ENCODE measurements around the gene CHAD.

The CHAD gene

GRCh38 chr17:50482516-50482915 is 13.8 kb upstream of the CHAD start:
- no peak overlapping the region for H3K4me3 ChIP-seq (ENCODE audit: low read length)
- DNase-seq (ENCODE audit: low read depth) = peak; percentile 92
- TF ChIP-seq, protein P1, sequence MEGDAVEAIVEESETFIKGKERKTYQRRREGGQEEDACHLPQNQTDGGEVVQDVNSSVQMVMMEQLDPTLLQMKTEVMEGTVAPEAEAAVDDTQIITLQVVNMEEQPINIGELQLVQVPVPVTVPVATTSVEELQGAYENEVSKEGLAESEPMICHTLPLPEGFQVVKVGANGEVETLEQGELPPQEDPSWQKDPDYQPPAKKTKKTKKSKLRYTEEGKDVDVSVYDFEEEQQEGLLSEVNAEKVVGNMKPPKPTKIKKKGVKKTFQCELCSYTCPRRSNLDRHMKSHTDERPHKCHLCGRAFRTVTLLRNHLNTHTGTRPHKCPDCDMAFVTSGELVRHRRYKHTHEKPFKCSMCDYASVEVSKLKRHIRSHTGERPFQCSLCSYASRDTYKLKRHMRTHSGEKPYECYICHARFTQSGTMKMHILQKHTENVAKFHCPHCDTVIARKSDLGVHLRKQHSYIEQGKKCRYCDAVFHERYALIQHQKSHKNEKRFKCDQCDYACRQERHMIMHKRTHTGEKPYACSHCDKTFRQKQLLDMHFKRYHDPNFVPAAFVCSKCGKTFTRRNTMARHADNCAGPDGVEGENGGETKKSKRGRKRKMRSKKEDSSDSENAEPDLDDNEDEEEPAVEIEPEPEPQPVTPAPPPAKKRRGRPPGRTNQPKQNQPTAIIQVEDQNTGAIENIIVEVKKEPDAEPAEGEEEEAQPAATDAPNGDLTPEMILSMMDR (conservative IDR thresholded peaks at IDR 0.05; ENCODE audit: low read depth, low read length) = peak; percentile 90

- no peak for DNase-seq (ENCODE audit: low read depth)
- TF ChIP-seq, protein P1 (conservative IDR thresholded peaks at IDR 0.05; ENCODE audit: low read depth, low read length) = no peak
- H3K4me3 ChIP-seq (ENCODE audit: low read length) = no peak overlapping the region
Observed at GRCh38 chr17:50482110-50482509, 13.4 kb upstream of the CHAD start.

GRCh38 chr17:50481648-50482047 is 13.0 kb upstream of the CHAD start:
- no peak overlapping the region for H3K4me3 ChIP-seq (ENCODE audit: low read length)
- DNase-seq (ENCODE audit: low read depth) = no peak
- TF ChIP-seq, protein P1 (conservative IDR thresholded peaks at IDR 0.05; ENCODE audit: low read depth, low read length) = no peak

- H3K4me3 ChIP-seq (ENCODE audit: low read length) = no peak overlapping the region
- TF ChIP-seq, protein P1 (conservative IDR thresholded peaks at IDR 0.05; ENCODE audit: low read depth, low read length) = no peak
- no peak for DNase-seq (ENCODE audit: low read depth)
Observed at GRCh38 chr17:50480854-50481490, 12.3 kb upstream of the CHAD start.

DNA sequence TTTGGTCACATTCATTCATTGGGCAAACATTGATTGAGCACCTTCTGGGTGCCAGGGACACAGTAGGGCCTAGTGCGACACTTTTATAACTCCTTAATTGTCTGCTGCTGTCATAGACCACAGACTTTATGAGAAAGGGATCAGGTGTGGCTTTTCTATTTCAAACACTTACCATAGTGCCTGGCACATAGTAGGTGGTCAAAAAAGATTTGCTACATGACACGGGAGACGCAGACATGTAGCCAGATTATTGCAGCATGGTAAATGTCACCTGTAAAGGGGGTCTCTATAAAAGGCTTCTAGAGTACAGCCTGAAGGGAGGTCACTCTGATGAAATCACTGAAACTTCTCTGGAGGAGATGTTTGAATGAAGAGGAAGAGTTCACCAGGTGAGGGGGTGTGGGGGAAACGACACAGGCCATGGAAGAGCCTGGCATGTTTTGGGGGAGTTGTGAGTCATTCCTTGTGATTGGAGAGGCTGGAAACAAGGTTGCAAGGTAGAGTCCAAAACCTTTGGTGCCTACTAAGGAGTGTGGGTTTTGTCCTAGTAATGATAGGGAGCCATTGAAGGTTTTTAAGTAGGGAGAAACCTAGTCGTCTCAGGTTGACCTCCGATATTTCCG is 11.6 kb upstream of the CHAD start:
- TF ChIP-seq, protein P1 (conservative IDR thresholded peaks at IDR 0.05; ENCODE audit: low read depth, low read length) = no peak
- no peak for DNase-seq (ENCODE audit: low read depth)
- no peak overlapping the region for H3K4me3 ChIP-seq (ENCODE audit: low read length)

DNA sequence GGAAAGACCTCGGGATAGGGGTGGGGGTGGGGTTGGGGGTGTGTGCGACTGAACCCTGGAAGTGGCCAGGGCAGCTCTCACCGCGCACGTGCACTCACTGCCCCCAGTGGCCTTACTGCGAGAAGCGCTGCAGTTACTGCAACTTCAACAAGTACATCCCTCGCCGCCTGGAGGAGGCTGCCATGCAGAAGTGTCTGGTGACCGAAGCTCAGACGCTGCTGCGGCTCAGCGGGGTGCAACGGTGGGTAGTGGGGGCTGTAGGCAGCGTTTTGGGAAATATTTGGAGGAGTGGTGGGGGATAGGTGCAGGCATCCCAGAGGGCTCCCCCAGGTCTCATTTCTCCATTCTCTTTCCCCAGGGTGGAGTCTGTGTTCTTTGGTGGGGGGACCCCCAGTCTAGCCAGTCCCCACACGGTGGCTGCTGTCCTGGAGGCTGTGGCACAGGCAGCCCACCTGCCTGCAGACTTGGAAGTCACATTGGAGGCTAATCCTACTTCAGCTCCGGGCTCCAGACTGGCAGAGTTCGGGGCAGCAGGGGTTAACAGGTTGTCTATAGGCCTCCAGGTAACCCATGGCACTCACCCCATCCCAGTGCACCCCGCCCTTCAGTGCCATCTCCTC is 11.0 kb upstream of the CHAD start:
- peak overlapping the region; percentile 86 for H3K4me3 ChIP-seq (ENCODE audit: low read length)
- TF ChIP-seq, protein P1 (conservative IDR thresholded peaks at IDR 0.05; ENCODE audit: low read depth, low read length) = peak; percentile 43
- DNase-seq (ENCODE audit: low read depth) = no peak

Data from retinal pigment epithelial cell (primary cell).